Suppressor macrophage (primary cell): ENCODE measurements around the gene BTBD6.

ENCODE experiments used
- DNase-seq, 4 experiments: peaks; one replicate each; pipeline ENCODE4 v3.0.0-alpha.2; 2020 to 2022

Gene BTBD6

DNA sequence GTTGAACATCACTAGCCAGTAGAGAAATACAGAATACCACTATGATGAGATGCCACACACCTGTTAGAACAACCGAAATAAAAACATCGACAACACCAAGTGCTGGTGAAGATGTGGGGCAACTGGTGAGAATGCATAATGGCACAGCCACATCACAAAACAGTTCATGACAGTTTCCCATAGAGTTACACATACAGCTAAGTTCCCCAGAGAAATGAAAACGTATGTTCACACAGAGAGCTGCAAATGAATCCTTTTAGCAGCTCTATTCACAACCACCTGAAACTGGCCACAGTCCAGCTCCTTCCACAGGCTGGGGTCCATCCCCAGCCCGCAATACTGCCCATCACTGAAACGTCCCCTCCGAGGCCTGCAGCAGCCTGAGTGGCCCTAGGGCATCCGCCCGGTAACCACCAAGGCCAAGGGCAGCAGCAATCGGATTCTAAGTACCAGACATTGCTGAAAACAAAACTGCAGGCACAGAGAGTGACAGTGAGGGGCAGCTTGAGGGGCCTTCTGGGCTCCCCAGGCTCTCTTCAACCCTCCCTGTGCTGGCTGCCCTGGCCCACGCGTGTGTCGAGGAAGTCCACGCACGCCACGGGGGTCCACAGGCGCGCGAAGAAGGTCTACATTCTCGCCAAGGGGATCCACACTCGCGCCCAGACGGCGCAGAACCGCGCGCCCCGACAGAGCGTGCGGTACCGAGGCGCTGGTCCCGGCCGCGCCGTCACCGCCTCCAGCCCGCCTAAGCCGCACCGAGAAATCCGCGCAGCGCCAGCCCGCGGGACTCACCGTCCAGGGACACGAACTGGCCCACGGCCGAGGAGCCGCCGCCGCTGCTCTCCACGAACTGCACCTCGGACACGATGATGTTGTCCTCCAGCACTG, 51.6 kb downstream of the BTBD6 start:
- peak in 1 of 4 experiments; percentile 38 for DNase-seq
